ENCODE measurements around the gene CLMN. TPM values are rescaled to one million over a fixed set of nuclear protein-coding genes. Genes with fewer than 3 reads are reported as not detected.

Gene CLMN
- total and polyA plus RNA-seq, 10 of the 15 experiments (the other 5 are each of a cell fraction or from before 2014, with no cell fraction given) = 7.8 to 49.3 (median 18.5) TPM

DNA sequence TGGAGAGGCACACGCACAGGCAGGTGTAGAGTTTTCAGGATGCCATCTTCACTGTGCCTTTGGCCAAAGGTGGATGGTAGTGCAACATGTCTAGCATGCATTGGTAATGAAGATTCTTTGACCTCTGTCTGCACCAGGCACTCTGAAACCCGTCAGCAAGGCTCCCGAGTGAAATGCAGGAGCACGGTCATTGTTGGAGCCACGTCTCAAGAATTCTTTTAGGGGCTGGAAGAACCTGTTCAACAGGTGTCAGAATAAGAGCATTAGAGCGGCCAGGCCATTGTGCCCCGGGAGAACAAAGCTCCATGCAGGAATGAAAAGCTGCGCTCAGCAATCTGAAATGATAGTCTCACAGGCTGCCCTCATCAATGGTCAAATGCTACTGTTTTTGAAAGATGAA is 122.2 kb downstream of the CLMN start:
- RAD21 ChIA-PET (ENCODE audit: unreplicated experiment) = interaction anchor here (0.7 to 2.5 kb wide), 4 partner anchors 8 to 130 kb away, joined by 3 to 15 read pairs (median 4); no protein-coding TSS in a partner anchor
- Histone ChIP-seq H2AFZ (ENCODE audit: control insufficient read depth, low read depth, low read length) (no peak overlapping the region), H3K27ac (ENCODE audit: control insufficient read depth, insufficient read depth) (no peak overlapping the region), H3K4me3 (no peak overlapping the region), H3K4me1 (ENCODE audit: control insufficient read depth, insufficient read depth, low read length) (no peaks in the 10 kb centered on the region), H4K20me1 (ENCODE audit: control insufficient read depth, insufficient read depth) (no peaks in the 10 kb centered on the region), H3K4me2 (ENCODE audit: control insufficient read depth, insufficient read depth) (no peak overlapping the region), H3K36me3 (ENCODE audit: control insufficient read depth in 2 of 2, insufficient read depth in 2 of 2, low read length in 1 of 2) (no peaks in the 10 kb centered on the region; a peak in 1 of 4 replicates), H3K79me2 (ENCODE audit: control insufficient read depth, insufficient read depth, low read length) (no peaks in the 10 kb centered on the region), H3K9ac (ENCODE audit: control insufficient read depth, insufficient read depth, low read length) (no peak overlapping the region), H3K27me3 (replicated peaks in 1 of 2; ENCODE audit: control insufficient read depth in 2 of 2, insufficient read depth in 2 of 2, low read length in 1 of 2) (no peaks in the 10 kb centered on the region), H3K9me3 (replicated peaks; ENCODE audit: control insufficient read depth, insufficient read depth, low read length) (no peaks in the 10 kb centered on the region)
- CTCF ChIA-PET = interaction anchor here (0.7 to 4.6 kb wide), 4 partner anchors 14 to 114 kb away, joined by 3 to 54 read pairs (median 8); no protein-coding TSS in a partner anchor
- ATAC-seq (no peak), DNase-seq (ENCODE audit: low read depth, low spot score) (no peak), FAIRE-seq (no peak)
- POLR2A ChIA-PET = interaction anchor here (0.7 kb wide), 1 partner anchor 149 kb away, joined by 6 read pairs; no protein-coding TSS in a partner anchor
- intact Hi-C loops (cut with micrococcal nuclease; ENCODE audit: unreplicated experiment) = loop anchor here (2.0 kb wide), 1 partner anchor 509 kb away; no protein-coding TSS in a partner anchor
- BruUV-seq (replicated peaks) = no TSS peak
- 81% methylated on average over 8 of the region's 8 CpGs for WGBS (ENCODE audit: insufficient coverage, insufficient replicate concordance, low lambda C conversion rate, missing lambda C conversion rate)
- in situ Hi-C loops (cut with MboI) = loop anchor here (10.0 kb wide), 1 partner anchor 513 kb away; no protein-coding TSS in a partner anchor
- SMC1A ChIA-PET (ENCODE audit: uncharacterized antibody, unreplicated experiment) = interaction anchor here (0.7 to 4.5 kb wide), 4 partner anchors 9 to 121 kb away, joined by 3 to 18 read pairs (median 12); no protein-coding TSS in a partner anchor
- TF ChIP-seq ETV6 (conservative IDR thresholded peaks at IDR 0.05 in 1 of 2, IDR thresholded peaks at IDR 0.05 in 1 of 2; ENCODE audit: borderline replicate concordance in 1 of 2, low read depth in 1 of 2) (no peak), SMAD5 (IDR thresholded peaks at IDR 0.05; ENCODE audit: low read depth) (no peak), STAT3 (IDR thresholded peaks at IDR 0.05; ENCODE audit: low read depth, low read length) (no peak), HDAC2 (IDR thresholded peaks at IDR 0.05) (no peak), SMC3 (IDR thresholded peaks at IDR 0.05; ENCODE audit: borderline replicate concordance, low read length) (no peak), MTA3 (IDR thresholded peaks at IDR 0.05; ENCODE audit: borderline replicate concordance, low read length) (no peak), NRF1 (conservative IDR thresholded peaks at IDR 0.05; ENCODE audit: low read depth, low read length) (no peak), ZSCAN29 (IDR thresholded peaks at IDR 0.05) (no peak), CBX3 (IDR thresholded peaks at IDR 0.05; ENCODE audit: borderline replicate concordance, low read depth) (no peak), SPI1 (IDR thresholded peaks at IDR 0.05; ENCODE audit: borderline replicate concordance, insufficient read depth, low read depth, low read length) (no peak)
- TF ChIP-seq, protein P1, sequence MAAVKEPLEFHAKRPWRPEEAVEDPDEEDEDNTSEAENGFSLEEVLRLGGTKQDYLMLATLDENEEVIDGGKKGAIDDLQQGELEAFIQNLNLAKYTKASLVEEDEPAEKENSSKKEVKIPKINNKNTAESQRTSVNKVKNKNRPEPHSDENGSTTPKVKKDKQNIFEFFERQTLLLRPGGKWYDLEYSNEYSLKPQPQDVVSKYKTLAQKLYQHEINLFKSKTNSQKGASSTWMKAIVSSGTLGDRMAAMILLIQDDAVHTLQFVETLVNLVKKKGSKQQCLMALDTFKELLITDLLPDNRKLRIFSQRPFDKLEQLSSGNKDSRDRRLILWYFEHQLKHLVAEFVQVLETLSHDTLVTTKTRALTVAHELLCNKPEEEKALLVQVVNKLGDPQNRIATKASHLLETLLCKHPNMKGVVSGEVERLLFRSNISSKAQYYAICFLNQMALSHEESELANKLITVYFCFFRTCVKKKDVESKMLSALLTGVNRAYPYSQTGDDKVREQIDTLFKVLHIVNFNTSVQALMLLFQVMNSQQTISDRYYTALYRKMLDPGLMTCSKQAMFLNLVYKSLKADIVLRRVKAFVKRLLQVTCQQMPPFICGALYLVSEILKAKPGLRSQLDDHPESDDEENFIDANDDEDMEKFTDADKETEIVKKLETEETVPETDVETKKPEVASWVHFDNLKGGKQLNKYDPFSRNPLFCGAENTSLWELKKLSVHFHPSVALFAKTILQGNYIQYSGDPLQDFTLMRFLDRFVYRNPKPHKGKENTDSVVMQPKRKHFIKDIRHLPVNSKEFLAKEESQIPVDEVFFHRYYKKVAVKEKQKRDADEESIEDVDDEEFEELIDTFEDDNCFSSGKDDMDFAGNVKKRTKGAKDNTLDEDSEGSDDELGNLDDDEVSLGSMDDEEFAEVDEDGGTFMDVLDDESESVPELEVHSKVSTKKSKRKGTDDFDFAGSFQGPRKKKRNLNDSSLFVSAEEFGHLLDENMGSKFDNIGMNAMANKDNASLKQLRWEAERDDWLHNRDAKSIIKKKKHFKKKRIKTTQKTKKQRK (IDR thresholded peaks at IDR 0.05; ENCODE audit: low read depth, low read length) = no peak
- TF ChIP-seq, protein P2, sequence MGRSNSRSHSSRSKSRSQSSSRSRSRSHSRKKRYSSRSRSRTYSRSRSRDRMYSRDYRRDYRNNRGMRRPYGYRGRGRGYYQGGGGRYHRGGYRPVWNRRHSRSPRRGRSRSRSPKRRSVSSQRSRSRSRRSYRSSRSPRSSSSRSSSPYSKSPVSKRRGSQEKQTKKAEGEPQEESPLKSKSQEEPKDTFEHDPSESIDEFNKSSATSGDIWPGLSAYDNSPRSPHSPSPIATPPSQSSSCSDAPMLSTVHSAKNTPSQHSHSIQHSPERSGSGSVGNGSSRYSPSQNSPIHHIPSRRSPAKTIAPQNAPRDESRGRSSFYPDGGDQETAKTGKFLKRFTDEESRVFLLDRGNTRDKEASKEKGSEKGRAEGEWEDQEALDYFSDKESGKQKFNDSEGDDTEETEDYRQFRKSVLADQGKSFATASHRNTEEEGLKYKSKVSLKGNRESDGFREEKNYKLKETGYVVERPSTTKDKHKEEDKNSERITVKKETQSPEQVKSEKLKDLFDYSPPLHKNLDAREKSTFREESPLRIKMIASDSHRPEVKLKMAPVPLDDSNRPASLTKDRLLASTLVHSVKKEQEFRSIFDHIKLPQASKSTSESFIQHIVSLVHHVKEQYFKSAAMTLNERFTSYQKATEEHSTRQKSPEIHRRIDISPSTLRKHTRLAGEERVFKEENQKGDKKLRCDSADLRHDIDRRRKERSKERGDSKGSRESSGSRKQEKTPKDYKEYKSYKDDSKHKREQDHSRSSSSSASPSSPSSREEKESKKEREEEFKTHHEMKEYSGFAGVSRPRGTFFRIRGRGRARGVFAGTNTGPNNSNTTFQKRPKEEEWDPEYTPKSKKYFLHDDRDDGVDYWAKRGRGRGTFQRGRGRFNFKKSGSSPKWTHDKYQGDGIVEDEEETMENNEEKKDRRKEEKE (IDR thresholded peaks at IDR 0.05) = no peak

Data from GM12878 (cell line).